Stimulated activated CD4-positive, alpha-beta T cell treated with anti-CD3 and anti-CD28 coated beads, Interleukin-2, amount 100 ng/mL, for 48 hours (primary cell): ENCODE data around the gene C10orf105.

ENCODE experiments used
- DNase-seq, 2 donors: peaks; one replicate each; pipeline ENCODE4 v3.0.0-alpha.2; 2020

Gene C10orf105

GRCh38 chr10:71671994-71672946, 47.3 kb downstream of the C10orf105 start:
- DNase-seq: no peak

GRCh38 chr10:71667387-71667752, 52.2 kb downstream of the C10orf105 start:
- no peak for DNase-seq

- DNase-seq: no peak
These were observed 52.8 kb downstream of the C10orf105 start for GRCh38 chr10:71666639-71667386.

- DNase-seq: no peak
These were observed 54.1 kb downstream of the C10orf105 start for GRCh38 chr10:71665456-71665855.

- DNase-seq: no peak
These were observed 55.0 kb downstream of the C10orf105 start for GRCh38 chr10:71664585-71664984.

GRCh38 chr10:71663311-71663710, 56.3 kb downstream of the C10orf105 start:
- DNase-seq: no peak

- no peak for DNase-seq
These were observed 57.7 kb downstream of the C10orf105 start for GRCh38 chr10:71661779-71662336.
